ENCODE measurements around the gene PNMA6E.

The PNMA6E gene

DNA sequence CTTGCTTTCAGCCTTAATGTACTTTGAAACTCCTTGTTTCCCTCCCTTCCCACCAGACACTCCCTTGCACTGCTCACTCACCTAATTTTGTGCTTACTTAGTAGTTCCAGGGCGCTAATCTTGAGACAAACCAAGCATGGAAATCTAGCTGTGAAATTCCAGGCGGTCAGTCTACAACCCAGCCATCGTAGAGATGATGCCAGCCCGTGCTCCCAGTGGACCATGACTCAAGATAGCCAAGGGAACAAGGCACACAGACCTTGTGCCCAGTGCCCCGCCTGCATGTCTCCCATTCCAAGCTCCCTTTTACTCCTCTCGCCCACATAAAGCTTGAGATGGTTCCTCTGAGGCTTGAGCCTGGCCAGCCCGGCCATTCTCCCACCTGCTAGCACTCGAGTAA lies 33.7 kb upstream of the PNMA6E start:
- no peak for DNase-seq

DNA sequence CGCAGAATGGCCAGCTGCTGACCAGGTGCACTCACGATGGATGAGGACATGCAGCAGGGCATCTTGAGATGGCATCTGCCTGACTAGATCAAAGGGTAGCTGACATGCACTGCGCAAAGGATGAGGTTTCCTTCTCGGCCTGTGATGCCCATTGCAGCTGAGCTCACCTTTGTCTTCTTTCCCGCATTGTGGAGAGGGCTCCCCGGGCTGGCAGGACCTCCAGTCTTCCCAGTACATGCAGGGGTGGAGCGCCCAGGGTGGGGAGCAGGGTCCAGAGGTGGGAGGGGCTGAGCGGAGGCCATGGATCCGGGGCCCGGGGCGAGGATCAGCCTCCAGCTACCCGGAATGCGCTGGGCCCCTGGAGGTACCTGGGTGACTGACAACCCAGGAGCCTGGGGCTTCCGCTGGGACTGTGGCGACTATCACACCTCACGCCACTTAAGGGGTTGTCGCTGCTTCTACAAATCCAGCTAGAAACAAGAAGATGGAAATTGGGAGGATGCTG lies 32.7 kb upstream of the PNMA6E start:
- no peak for DNase-seq

DNA sequence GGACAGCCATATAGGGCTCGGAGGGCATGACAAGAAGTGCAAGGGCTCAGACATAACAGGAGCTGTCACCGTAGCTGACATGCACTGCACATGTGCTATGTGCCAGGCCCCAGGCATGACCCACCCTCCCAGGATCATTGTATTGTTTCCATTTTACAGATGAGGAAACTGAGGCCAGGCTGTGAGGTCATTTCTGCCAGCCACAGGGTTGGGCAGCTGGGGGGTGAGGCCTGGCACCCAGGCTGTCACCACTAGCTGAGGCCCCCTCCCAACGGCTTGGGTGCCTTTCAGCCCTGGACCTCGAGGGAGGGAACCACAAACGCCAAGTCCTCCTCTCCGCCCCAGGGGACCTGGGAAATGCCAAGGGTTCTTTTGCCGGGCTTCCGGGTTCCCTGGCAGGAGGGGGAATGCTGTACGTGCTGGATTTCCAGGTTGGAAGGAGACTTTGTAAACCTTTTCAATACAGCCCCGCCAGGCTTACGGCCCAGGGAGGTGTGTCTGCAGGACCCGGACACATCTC lies 32.1 kb upstream of the PNMA6E start:
- no peak for DNase-seq

- DNase-seq, result no peak
Observed at GRCh38 chrX:153430796-153431195, 29.6 kb upstream of the PNMA6E start.

GRCh38 chrX:153426204-153426603 lies 25.1 kb upstream of the PNMA6E start:
- no peak for DNase-seq

GRCh38 chrX:153423652-153424051 lies 22.5 kb upstream of the PNMA6E start:
- DNase-seq, result no peak

- DNase-seq, result no peak
Observed at GRCh38 chrX:153421856-153422255, 20.7 kb upstream of the PNMA6E start.

DNA sequence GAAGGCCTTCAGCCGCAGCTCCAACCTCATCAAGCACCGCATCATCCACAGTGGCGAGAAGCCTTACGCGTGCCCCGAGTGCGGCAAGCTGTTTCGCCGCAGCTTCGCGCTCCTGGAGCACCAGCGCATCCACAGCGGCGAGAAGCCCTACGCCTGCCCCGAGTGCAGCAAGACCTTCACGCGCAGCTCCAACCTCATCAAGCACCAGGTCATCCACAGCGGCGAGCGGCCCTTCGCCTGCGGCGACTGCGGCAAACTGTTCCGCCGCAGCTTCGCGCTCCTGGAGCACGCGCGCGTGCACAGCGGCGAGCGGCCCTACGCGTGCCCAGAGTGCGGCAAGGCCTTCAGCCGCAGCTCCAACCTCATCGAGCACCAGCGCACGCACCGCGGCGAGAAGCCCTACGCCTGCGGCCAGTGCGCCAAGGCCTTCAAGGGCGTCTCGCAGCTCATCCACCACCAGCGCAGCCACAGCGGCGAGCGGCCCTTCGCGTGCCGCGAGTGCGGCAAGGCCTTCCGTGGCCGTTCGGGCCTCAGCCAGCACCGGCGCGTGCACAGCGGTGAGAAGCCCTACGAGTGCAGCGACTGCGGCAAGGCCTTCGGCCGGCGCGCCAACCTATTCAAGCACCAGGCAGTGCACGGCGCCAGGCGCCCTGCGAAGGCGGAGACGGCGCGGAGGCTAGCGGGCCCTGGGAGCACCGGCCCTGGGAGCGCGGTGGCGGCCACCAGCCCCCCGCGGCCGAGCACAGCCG lies 19.9 kb upstream of the PNMA6E start:
- no peak for DNase-seq

- DNase-seq, result no peak
Observed at GRCh38 chrX:153417637-153418036, 16.5 kb upstream of the PNMA6E start.

DNA sequence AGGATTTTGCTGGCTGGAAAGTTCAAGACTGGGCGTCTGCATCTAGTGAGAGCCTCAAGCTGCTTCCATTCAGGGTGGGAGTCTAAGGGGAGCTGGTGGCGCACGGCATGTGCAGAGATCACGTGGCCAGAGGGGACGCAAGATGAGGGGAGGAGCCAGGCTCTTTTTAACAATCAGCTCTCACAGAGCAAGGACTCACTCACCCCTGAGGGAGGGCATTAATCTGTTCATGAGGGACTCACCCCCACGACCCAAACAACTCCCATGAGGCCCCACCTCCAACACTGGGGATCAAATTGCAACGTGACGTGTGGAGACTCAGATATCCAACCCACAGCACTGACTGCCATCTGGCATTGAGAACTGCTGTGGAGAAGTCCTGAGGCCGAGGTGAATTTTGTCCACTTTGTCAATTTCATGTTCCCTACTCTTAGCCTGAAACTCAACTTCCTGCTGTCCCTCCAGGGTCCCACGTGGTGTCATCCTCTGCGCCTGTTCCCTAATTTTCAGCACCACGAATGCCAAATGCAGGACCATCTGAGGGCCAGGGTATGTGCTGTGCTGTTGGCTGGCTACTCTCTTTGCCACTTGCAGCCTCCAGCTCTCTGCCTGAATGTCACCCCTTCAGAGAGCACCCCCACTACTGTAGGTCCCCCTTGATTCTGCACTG lies 15.8 kb upstream of the PNMA6E start:
- DNase-seq, result no peak

DNA sequence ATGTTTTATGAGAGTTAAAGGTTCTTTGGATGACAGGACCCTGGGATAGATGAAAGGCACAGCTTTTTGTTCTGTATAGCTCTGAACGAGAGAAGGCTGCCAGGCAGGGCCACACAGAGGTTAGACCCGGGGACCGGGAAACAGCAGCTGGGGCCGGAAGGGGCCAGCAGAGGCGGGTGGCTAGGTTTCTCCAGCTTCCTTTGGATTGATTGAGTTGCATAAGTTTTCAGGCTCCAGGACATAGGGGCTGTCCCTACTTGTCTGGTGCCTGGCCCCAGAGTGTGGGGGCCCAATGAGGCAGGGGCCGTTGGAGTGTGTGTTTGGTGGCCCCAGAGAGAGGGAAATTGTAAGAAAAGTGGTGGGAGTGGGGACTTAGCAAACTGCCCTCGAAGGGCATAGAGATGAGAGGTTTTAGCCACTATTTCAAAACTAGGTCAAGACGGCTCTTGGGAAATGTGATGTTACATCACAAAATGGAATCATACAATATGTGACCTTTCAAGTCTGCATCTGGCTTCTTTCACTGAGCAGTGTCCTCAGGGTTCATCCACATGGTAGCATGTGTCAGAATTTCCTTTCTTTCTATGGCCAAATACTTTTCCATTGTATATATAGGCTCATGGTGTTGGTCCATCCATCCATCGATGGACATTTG lies 13.8 kb upstream of the PNMA6E start:
- DNase-seq, result no peak

DNA sequence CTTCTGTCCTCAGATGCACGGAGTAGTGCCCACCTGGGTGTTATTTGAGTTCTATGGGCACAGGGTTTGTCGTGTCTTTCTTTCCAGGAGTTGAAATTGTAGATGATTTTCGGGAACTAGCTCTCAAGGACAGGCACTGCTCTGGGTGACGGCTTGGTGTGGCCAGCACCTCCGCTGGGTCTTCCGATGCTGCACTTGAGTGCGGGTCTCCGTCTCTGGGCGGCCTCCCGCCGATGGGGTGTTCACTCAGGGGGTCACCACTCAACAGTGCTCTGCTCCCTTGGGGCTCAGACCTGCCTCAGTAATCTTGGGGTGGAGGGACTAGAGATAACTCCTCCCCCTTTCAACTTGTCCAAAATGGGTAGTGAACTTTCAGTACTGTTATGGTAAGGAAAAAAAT lies 12.6 kb upstream of the PNMA6E start:
- no peak for DNase-seq

GRCh38 chrX:153412746-153413720 lies 11.9 kb upstream of the PNMA6E start:
- no peak for DNase-seq

DNA sequence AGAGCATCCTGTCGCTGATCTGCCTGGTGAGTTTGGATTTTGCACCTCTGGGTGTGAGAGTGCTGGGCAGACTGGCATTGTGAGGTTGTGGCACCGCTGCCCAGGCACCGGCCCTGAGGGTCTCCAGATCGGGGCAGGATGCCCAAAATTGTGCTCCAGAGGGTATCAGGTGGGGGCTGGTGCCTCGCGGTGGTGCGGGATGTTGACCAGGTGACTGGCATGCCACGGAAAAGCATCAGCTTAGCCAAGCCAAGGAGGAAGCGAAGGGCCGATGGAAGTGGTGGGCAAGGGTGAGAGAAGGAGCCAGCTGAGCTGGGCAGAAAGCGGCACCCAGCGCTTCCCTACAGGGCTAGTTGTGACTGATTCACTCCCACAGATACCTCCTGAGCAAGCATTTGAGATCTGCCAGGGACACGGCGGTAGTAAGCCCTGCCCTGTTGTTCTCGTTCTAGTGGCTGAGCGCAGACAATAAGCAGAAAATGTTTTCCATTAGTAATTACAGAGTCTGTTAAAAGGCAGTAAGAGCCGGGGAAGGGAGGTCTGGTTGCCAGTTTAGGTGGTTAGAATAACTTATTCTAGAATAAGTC lies 10.9 kb upstream of the PNMA6E start:
- DNase-seq, result no peak

GRCh38 chrX:153411255-153411987 lies 10.3 kb upstream of the PNMA6E start, which contains the start of gene ZFP92:
Gene ZFP92 (plus strand): TSS chrX:153411472. CDS start chrX:153418323, 6,851 bp downstream.
- DNase-seq, result no peak

DNA sequence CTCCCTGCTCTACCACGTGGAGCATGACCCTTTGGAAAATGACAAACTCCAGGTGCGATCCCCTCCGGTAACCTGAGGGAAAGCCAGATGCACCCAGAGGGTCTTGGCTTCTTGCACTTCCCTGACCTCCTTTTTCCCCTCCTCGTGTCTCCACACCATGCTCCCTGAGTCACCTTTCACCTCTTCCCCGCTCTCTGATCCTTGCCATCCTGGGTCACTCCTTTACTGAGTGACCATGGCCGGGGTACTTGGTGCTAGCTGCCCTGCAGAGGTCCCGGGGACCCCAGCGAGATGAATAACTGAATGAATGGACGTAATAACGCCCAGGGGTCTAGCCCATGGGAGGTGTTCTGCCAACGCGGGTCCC lies 9.7 kb upstream of the PNMA6E start:
- no peak for DNase-seq

GRCh38 chrX:153410373-153410772 lies 9.2 kb upstream of the PNMA6E start:
- DNase-seq, result no peak

- no peak for DNase-seq
Observed at GRCh38 chrX:153409414-153410101, 8.4 kb upstream of the PNMA6E start.

- DNase-seq, result no peak
Observed at GRCh38 chrX:153408871-153409351, 7.8 kb upstream of the PNMA6E start.

GRCh38 chrX:153408221-153408721 lies 7.1 kb upstream of the PNMA6E start:
- DNase-seq, result no peak

Measured in NCI-H2081 treated with DMSO at 0.1 percent for 48 hours (cell line).